AG20443 (cell line): ENCODE data around the gene AP1AR.
"Not testable (repeated sequence)": the region's sequence is repeated elsewhere in the genome, so short reads cannot be mapped to it uniquely, and the experiment has no call there.

Experiments used
- DNase-seq: peaks from one replicate; pipeline ENCODE4 v3.0.0; 2012; ENCODE audit warnings: low spot score, mixed read lengths

The AP1AR gene, protein sequence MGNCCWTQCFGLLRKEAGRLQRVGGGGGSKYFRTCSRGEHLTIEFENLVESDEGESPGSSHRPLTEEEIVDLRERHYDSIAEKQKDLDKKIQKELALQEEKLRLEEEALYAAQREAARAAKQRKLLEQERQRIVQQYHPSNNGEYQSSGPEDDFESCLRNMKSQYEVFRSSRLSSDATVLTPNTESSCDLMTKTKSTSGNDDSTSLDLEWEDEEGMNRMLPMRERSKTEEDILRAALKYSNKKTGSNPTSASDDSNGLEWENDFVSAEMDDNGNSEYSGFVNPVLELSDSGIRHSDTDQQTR

DNA sequence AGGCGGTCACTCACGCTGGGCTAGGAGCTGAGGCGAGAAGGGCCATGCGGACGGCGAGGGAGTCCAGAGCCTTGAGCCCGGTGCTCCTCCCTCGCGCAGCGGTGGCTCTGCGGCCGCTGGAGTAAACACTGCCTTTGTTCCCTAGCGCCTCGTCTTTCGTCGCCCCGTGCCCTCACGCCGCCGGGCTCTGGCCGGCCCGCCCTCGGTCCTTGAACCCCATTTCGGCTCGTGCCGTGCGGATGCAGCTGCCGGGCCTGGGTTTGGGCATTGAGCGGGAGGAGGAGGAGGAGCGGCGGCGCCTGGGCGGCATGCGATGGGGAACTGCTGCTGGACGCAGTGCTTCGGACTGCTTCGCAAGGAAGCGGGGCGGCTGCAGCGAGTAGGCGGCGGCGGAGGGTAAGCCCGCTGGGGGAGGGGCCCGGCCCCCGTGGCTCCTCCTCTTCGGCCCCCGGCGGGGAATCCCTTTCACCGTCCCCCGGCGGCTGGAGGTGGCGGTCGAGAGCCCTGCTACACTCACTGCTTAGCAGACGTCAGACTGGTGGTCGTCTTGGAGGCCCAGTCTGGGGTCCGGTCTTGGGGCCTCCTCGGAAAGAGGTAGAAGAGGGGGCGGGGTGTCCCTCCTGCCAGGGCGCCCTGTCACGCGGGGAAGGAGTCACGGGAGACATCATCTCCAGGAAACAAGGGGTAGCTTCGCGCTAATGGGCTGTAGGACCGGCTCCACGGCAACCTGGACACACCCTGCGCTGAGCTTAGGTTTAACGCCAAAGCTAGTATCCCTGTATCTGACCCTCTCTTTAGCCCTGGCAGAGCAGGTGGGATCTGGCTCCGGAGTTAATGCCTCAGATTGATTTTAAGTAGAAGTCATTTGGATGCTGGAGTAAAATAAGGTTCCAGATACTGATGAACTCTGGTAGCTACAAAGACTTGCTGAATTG, at the start of gene AP1AR:
TSS of gene AP1AR (plus strand) at position 9 of the 935 bp plus-strand sequence. CDS start at position 314, 305 bp downstream.
- peak; percentile 89 for DNase-seq

DNA sequence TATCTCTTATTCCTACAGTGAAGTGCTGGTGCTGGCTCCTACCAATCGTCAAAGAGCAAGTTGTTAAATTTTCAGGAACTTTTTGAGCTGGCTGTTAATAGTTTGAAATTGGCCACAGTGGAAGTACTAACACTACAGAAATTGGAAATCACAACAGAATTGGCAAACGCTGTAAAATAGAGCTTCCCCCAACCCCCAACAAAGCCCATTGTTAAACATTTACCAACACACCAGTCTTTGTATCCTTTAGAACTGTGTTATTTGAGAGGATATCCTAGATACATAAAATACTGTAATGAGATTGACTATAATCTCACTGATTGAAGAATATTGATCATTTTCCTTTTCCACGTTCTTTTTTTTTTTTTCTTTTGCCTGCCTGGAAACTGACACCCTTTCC, 49.0 kb upstream of the AP1AR start:
- no peak for DNase-seq

DNA sequence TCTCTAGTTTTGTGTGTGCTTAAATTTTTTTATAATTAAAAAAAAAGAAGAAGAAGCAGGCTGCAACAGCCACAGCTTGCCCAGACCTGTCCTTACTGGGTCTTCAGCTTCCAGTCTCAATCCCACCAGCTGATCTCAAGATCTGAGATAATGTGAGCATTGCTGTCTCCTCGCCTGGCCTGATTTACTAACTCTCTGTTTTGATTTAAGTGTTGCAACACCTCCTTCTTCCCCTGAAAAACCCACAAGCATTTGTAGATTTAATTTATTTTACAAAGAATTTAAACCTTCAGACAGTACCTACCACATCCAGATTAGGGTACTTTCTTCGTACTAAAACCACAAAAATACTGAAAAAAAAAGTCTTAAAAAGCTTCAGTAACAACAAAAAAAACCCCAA, 48.3 kb upstream of the AP1AR start:
- DNase-seq: no peak

DNA sequence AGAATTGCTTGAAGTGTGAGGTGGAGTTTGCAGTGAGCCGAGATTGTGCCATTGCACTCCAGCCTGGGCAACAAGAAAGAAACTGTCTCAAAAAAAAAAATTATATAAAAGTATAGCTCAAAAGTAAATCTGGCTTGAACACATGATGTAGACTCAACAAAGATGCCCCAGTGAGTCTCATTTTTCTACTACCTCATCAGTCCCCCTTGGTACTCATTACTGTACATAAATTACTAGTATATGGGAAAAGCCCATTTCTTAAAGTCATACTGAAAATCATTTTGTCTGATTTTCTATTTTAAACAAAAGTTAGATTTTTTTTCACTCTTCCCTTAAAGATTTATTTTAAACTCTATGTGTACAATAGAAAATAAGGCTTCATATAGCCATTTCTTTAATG, 47.1 kb upstream of the AP1AR start:
- no peak for DNase-seq

DNA sequence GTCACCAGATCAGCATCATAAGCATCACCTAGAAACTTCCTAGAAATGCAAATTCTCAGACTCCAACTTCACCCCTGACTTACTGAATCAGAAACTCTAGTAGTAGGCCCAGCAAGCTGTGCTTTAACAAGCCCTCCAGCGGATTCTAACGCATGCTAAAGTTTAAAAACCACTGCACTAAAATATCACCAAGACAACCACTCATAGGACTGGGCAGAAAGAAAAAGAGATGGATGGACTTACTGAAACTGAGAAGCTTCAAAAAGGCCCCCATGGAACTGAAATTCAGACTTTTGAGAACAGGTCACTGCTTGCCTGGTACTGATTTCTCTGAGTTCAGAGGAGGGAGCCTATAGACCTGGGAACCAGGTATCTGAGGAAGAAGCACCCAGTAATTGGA, 46.3 kb upstream of the AP1AR start:
- no peak for DNase-seq

DNA sequence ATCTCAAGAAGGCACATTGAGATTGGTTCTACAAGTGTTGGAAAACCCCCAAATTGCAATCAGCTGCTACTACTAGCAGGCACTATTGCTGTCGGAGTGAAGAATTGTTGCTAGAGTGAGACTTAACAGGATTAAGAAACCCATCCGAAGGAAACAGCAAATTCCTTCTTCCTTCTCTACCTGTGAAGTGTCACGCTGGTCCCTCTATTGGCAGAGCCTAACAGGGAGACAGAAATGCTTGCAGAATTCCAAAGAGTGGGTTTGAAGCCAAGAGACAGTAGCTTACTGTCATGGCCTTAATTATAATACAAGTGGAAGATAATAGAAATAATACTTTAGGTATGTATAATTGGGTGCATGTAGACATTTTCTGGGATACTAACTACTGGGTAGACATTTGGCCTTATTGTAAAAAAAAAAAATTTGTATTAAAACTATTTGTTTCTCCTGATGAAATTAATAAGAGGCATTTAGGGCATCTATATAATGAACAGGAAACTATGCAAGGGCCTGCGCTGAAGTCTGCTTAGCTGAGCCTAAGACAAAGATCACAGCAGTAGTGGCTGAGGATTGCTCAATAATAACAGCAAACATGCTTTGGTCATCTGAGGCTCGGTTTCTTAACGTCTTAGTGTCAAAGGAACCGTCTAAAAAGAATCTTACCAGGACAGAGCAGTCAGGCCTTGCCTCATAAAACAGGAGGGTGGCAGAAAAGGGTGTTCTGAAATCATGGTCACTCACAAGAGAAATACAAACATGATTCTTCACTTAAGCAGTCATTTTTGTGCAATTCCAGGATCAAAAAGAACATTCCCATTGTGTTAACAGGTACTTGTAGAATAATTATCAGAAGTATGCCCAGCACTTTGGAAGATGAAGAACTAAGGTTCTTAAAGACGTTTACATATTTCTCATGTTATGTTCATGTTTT, 45.6 kb upstream of the AP1AR start:
- DNase-seq: no peak

DNA sequence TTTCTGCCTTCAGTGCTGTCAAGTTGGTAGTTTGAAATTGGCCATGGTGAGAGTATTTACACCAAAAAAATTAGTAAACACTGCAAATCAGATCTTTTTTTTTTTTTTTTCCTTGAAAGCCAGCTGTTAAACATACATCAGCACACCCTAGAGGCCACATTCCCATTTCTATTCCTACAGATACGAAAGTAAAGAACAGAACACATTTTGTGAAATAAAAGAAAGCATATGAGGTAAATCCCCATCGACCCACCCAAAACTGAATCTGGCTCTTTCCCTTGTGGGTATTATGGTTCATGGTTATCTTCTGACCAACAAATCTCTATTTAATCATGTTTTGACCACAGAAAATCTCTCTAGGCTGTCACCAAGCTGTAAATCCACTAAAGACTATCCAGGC, 41.8 kb upstream of the AP1AR start:
- no peak for DNase-seq

DNA sequence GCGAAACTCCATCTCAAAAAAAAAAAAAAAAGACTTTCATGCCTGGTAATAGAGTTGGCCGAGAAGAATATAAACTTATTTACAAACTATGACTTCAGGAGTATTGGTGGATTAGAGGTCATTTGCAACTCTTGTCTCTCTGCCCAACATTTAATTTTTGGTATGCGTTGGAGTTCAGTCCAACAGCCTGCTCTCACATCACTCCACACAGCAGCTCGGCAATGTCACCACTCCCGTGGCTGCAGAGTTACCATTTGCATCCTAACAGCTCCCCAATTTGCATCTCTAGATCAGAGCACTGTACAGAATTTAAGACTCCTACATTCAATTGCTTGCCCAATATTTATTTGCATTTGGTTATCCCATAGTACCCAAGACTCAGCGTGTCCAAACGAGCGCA, 40.9 kb upstream of the AP1AR start:
- DNase-seq: no peak

DNA sequence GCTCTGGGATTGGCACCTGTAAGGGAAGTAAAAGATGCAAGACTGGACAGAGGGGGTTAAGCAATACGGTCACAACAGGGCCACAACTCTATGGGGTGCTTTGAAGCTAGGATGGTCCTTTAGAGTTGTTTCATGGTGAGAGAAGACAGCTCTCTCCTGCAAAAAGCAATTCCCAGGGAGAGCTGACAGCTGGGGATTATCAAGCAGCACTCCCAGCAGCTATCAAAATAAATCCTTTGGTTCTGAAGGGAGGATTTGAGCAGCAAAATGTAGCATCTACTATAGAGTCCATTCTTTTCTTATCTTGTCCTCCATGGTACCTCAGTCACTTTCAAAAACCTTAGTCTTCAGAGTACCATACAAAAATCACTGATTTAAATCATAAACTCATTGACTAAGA, 35.1 kb upstream of the AP1AR start:
- DNase-seq: no peak

DNA sequence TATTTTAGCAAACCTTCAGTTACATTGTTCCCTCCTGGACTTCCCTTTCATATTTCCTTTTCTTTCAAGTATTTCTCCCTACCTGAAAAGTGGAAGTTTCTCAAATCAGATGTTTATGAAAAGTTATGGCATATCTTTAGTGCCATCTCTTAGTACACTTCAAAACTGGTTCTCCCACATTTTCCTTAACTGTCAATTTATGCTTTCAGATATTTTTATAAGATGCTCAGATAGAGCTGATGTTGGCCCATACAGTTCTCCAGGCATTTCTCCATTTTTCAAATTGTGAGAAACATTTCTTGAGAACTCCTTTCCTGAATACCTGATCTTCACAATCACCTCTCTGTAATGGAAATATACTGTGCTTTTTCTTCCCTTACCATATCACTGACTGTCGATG, 32.5 kb upstream of the AP1AR start:
- no peak for DNase-seq

DNA sequence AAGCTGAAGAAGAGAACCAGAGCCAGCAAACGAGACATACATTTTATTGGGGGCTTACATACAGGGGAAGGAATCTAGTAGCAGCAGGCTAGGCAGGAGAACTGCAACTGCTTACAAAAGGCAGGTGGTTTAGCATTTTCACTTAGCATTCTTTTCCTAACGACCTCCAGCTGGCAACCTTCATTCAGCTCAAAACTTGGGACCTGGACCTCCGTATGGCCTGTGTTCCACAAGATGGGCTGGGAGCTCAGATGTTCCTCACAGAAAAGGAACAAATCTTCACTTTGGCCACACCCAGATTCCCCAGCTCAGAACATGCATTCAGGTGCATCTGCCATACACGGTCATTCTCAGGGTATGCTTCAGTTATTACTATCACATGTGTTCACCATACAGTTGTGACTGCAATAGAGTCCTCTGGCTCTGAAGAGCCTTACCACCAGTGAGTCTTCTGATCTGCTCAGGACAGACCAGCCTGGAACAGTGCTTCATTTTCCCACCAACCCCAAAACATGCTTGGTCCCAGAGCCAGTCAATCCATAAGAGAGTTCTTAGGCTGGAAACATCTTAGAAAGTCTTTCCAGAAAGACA, 29.6 kb upstream of the AP1AR start:
- no peak for DNase-seq

DNA sequence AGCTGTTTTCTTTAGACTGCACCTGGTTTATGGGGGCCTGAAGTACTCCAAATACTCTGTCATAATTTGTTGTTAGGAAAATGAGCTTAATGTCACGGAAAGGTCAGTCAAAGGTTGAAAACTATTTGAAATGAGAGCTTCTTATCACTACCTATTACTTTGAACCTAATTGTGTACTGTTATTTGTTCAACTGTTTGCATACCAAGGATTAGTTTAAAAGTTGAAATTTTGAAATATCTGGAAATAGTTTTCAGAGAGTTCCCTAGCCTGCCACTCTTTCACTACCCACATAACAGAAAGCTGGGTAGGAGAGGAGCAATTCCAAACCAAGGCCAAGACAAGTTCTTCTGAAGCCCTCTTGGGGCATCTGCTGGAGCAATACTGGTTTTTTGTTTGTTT, 28.0 kb upstream of the AP1AR start:
- DNase-seq: no peak

DNA sequence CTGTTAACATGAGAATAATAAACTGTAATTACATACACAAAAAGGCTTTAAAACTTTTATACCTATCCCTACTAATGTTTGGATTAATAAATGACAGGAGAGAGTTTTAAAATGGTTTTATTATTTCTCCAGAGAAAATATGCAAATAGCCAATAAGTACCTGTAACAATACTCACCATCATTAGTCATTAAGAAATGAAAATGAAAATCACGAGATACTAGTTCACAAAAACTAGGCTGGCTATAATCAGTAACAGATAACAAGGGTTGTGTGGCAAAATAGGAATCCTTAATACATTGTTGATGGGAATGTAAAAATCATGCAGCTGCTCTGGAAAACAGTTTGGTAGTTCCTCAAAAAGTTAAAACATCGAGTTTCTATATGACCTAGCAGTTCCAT, 25.2 kb upstream of the AP1AR start:
- no peak for DNase-seq

DNA sequence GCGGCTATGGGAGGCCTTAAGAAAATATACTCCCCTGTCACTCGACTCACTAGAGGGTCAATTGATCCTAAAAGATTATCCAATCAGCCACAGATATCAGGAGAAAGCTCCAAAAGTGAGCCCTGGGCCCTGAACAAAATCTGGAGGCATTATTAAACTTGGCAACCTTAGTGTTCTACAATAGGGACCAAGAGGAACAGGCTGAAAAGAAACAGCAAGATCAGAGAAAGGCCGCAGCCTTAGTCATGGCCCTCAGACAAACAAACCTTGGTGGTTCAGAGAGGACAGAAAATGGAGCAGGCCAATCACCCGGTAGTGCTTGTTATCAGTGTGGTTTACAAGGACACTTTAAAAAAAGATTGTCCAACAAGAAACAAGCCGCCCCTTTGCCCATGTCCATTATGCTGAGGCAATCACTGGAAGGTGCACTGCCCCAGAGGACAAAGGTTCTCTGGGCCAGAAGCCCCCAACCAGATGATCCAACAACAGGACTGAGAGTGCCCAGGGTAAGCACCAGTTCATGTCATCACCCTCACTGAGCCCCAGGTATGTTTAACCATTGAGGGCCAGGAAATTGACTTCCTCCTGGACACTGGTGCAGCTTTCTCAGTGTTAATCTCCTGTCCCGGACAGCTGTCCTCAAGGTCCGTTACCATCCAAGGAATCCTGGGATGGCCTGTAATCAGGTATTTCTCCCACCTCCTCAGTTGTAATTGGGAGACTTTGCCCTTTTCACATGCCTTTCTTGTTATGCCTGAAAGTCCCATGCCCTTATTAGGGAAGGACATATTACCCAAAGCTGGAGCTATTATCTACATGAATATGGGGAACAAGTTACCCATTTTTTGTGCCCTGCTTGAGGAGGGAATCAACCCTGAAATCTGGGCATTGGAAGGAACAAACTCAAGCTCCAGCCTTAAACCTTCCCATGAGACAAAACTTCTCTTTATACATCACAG, 23.2 kb upstream of the AP1AR start:
- DNase-seq: not testable (repeated sequence)

DNA sequence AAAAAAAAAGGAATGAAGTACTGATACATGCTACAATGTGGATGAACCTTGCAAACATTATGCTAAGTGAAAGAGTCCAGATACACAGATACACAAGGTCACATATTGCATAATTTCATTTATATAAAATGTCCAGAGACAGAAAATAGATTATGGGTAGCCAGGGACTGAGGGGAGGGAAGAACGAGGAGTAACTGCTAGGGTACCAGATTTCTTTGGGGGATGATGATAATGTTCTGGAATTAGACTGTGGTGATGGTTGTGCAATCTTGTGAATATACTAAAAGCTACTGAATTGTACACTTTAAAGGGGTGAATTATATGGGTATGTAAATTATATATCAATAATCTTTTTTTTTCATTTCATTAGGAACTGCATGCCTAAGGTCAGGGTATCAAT, 20.8 kb upstream of the AP1AR start:
- DNase-seq: no peak

DNA sequence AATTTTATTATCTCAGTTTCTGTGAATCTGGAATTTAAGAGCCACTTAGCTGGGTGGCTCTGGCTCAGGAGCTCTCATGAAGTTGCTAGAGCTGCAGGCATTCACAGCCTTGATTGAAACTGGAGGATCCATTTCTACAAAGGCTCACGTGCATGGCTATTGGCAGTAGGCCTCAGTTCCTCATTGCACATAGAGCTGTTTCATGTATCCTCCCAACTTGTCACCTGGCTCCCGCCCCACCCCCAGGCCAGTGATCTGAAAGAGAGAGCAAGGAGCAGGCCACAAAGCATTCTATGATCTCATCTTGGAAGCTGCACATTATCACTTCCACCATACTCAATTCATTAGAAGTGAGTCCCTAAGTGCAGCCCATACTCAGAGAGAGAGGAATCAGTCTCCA, 18.5 kb upstream of the AP1AR start:
- DNase-seq: no peak

DNA sequence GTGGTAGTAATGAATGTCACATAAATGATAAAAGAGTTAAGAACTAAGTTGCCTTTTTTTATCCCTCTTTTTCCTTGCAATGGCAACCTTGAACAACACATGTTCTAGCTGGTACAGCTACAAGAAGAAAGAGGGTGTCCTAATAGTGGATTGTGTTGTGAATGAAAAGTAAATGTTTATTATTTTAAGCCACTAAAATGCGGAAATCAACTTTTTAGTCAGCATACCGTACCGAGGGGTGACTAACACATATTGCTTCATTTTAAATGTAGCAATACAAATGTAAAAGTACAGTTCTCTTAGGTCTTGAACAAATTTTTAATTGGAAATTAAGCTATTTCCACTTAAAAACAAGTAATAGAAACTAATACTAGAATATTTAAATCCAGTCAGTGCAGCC, 17.7 kb upstream of the AP1AR start:
- DNase-seq: peak; percentile 75

DNA sequence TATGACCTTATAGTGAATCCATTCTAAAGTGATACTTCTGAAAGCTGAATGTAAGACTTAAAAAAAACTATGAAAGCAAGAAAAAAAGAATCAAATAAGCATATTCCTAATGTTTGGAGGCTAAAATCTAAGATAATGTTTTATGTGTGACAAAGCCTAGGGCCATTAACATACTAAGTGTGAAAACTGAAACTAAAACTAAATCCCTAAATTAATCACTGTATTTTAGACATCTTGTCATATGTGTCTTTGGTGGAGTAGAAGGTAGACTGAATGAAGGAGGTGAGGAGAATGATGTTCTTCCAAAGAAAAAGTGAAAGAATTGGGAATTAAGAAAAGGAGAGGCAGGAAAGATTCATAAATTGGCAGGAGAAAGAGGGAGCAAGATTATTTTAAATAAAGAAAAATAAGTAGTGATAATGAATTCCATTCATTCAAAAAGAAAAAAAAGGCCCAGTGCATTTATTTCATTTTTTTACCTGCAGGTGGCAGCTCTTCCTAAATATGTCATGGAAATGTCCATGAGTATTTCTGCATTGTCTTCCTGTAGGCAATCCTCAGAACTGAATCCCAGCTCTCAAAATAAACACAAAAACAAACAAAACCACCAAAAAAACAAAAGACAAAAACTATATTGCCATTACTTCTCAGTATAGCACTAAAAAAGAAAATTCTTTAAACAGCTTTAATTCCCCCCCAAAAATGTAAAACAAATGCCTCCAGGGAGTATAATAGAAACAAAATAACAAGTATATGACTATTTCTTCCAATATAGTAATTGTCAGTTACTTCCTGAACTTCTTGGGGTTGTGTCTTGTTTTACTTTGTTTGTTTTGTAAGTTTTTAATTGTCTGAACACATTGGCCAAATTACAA, 17.0 kb upstream of the AP1AR start:
- DNase-seq: peak; percentile 18

DNA sequence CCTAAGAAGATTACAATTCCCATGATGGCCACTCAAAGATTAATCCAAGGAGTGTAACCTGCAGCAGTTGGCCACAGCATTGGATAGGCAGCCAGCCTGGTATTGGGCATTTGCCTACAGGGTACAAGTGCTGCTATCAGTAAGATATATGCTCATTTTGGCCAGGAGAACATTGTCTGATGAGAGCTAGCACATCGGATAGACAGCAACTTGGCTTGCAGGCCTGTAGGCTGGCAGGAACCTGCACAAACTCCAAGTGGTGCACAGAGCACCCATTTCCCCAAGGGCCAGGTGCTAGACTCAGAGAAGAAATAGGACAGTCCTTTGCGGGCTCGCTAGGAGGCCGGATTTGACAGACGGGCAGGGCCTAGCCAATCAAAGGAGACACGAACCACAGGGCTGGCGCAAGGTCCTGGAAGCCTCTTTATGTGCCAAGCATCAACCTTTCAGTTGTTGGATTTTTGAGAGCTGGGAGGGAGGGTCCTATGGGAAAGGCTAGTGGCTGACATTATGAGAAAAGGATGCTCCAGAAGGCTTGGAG, 11.7 kb upstream of the AP1AR start:
- DNase-seq: no peak
